OCI-M2 (cell line): ENCODE results near the gene SCAMP1.

Source experiments
- DNase-seq: peaks from one replicate; lab custom pipeline; 2025; ENCODE audit not compliant: unreplicated experiment; lab: John Stamatoyannopoulos, UW

Gene SCAMP1

DNA sequence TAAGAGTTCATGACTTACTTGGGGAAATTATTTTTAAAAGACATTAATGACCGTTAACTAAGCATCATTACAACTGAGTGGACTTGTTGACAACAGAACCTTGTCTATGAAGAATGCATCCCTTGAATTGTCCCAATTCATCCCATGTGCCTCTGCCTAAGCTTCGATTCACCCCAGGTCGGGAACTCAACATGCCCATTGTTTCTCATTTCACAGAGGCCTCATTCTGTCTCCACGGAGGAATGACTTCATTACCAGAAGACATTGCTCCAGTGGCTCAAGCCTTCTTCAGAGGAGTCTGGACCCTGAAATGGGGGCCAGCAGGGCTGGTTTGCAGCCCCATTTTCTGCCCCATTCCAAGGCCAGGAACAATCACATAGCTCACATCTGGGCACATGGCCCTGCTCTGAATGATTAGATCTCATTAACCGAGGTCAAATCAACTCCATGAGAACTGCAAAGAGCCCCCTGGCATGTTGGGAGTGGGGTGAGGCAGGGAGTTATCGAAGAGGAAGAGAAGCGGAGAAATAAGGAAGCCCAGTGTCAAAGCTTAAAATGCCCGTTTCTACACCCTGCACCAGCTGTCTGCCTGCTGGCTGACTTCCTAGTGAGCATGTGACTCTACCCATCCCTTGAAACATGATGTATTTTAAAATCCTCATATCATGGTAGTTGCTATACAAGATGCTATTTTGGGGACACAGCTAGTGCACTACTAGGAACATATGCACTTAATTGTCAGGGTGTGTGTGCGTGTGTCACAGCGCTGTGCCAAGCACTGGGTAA is 150.9 kb downstream of the SCAMP1 start:
- DNase-seq: no peak

DNA sequence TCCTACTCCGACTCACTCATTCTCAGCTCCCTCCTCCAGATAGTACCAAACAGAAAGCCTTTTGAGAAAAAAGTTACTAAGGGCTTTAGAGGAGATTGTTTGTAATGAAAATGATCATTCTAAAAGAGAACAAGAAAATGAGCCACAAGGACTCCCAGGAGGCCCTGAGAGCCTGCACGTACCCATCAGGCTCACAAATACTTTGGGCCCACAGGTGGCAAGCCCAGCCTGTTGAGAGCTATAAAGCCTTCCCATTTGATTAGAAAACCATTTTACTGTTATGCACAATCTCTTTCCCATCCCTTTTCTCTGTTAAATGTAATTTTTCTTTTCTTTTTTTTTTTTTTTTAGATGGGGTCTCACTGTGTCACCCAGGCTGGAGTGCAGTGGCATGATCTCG is 152.0 kb downstream of the SCAMP1 start:
- DNase-seq: no peak

DNA sequence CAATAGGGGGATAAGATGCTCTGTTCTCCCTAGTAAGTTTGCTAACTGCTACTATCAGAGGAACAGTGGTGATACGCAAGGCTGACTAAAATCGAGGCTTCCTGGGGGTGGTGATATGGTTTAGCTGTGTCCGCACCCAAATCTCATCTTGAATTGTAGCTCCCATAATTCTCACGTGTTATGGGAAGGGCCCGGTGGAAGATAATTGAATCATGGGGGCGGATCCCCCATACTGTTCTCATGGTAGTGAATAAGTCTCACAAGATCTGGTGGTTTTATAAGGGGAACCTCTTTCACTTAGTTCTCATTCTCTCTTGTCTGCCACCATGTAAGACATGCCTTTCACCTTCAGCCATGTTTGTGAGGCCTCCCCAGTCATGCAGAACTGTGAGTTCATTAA is 153.0 kb downstream of the SCAMP1 start:
- no peak for DNase-seq

DNA sequence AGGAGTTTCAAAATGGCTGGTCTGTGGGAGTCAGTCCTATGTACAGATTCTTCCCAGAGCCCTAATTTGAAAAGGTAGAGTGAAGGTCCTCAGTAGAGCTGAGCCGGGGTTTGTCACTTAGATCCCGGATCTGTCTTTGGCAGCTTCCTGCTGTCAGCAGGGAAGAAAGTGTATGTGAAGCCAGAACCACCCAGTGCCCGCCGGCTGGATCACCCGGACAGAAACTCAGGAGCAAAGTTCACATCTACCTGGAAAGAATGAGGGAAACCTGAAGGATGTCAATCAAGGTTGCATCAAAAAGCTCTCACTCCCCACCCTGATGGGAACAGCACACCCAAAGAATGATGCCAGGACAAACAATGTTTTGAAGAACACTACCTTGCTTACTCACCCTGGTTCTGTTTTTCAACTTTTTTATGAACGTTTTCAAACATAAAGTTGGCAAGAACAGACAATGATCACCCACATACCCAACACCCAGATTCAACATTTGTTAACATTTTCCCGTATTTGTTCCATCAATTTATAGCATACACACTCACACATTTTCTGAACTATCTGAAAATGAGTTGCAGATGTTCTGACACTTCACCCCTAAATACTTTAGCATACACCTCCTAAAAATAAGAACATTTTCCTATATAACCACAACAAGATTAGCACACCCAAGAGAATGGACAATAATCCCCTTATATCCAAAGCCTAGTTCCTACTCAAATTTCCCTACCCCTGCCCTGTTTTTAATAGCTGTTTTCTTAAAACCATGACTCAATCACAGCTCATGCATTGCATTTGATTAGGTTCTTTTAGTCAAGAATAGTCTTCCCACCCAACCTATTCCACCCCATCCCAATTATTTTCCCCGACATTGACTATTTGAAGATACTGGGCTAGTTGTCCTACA is 154.3 kb downstream of the SCAMP1 start:
- no peak for DNase-seq

DNA sequence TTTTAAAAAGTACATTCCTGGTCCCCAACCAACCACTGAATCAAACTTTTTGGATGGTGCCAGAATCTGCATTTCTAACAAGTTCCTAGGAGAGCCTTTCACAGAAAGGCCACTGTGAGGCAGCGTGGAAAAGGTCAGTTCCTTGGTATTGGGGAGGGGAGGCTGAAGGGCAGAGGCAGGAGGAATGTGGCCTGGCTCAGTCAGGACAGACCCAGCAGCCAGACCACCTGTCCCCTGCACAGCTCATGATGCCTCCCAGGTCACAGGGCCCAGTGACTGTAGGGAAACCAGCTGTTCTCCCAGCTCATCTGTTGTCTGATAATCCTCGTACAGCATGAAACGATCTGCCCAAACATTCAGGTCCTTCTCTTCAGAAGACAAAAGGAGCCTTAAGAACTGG is 155.3 kb downstream of the SCAMP1 start:
- DNase-seq: no peak

DNA sequence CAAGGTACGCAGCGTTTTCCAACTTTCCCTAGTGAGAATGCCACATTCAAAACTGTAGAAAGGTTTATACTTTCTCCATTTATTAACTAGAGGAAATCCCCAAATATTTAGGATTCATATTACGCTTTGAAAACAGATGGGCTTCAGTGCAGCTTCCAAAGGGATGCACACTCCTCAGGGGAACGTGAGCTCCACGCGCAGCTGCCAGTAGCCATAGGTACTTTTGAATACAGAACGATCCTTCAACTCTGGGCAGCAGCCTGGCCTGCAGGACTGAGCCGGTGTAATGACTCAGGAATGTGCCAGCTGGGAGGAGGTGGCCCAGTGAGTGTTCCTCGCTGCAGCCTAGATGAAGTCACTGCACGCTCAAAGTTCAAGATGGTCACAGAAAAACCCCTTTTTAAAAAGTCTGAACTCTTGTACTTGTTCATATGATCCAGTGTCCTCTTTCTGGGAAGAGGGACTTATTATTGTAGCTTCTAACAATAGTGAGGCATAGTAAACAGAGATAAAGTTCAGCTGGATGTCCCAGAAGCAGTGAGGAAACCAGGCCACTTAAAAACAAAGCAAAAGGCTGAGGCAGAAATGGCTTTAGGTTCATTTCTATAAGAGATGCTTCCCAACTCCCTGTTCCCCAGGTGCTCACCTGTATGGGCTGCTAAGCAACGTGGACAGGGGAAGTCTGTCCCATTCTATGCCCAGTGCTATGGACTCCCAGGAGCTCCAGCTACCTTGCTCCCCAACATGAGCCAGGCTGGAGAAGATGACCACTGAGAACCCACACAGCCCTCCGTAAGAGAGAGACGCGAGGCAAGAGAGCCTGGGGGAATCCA is 158.2 kb downstream of the SCAMP1 start:
- no peak for DNase-seq

DNA sequence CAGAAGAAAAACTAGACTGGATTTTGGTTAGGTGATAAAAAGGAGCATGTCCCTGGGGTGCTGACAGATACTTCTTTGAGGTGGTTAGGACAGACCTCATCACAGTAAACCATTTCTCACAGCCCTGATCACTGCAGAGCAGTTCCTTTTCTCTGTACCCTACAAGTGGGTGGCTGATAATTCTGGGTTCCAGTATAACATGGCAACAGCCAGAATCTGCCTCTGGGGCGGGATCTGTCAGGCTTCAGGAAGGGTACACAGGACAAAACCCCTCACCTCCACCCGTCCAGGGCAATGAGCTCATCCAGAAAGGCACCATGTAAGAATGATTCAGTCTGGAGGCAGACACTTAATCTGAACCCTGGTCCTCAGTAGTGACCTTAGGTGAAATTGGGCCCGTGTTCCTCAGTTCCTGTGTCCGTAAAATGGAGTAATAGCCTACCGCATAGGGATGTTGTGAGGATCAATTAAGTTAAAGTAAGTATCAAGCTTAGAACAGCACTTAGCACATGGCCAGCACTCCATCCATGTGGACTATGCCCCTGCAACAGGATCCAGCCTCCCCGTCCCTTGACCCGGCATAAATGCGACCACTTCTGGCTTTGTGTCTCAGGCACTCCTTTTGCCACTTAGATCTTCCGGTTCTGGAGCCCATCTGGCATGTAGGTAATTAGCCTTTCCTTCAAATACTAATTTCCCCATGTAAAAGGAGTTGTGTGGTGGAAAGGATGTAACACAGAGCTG is 159.0 kb downstream of the SCAMP1 start:
- DNase-seq: no peak

DNA sequence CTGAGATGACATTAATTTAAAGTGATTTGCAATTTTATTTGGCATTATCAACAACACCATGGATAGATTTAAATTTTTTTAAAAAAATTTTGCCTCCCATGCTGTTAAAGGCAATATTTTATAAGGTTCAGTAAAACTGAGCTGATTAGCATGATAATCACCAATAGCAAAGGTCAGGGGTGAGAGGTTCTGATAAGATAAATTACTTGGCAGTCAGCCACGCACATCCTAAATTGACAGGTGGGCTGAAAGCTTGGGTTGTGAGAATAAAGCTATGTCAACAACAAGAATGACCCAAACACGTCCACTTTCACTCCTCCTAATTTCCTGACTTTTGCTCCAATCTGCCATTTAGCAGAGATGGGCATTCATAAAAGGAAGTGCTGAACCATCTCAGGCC is 161.0 kb downstream of the SCAMP1 start:
- DNase-seq: no peak

DNA sequence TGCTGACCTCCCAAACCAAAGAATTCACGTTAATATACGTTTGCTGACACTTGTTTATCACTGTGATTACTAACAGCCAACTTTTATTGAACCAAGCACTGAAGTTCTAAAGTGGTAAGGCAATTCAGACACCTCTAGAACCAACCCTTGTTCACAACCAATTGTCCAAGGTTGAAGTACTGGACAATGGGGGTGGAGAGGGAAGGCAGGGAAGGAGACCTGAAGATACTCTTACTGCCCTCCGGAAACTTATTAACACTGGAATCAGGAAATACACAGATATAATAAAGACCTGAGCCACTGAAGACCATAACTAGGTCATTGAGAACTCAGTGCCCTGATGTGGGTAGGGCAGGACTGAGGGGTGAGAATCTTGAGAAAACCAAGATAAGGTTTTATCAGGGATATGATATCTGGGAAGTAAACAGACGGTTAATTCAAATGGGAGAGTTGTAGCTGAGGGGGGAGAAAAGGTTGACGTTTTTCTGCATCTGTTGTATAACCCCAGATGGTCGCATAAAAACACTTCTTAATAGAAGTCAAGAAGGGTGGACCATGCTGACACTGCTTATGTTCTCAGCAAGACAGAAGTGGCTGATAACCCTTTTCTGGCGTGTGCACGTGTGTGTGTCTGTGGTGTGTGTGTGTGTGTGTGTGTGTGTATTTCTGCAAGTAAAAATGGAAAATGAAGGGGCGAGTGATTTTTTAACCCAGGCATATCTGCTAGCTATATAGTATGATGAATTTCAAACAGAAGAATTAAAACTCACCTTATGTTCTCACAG is 162.3 kb downstream of the SCAMP1 start:
- no peak for DNase-seq

DNA sequence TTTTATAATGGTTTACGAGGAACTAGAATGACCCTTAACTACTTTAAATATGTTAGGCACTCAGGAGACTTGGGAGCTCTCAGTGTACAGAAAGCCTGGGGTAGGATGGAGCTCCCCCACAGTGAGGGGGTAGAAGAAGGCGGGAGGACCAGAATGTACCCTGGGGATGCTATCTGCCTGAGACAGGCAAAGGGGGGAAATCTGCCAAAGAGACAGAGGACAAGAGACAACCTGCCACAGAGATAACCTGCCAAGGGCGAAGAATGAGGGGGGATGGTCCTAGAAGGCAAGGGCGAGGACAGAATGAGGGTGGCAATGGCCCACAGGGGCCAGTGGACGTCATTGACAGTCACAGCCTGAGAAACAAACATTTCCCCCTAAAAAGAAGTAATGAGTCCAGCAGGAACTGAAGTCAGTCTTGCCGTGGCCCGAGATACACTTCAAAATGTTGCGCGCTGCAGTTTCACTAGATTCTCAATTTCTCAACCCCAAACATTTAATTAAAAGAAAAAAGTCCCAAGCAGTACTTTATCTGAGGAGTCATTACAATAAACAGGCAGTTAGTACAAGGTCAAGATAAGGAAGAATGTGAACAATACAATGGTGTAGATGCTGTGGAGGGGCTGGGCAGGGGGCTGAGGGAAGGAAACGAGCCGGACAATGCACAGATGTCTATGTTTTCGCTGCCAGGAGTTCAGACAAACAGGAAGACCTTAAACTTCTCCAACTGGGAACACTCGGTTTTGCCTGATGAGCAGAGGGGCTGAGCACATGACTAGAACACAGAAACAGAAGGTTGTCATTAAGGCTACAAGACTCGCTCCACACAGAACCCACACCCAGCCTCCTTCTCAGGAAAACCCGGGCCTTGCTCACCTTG is 163.1 kb downstream of the SCAMP1 start:
- peak; percentile 46 for DNase-seq

DNA sequence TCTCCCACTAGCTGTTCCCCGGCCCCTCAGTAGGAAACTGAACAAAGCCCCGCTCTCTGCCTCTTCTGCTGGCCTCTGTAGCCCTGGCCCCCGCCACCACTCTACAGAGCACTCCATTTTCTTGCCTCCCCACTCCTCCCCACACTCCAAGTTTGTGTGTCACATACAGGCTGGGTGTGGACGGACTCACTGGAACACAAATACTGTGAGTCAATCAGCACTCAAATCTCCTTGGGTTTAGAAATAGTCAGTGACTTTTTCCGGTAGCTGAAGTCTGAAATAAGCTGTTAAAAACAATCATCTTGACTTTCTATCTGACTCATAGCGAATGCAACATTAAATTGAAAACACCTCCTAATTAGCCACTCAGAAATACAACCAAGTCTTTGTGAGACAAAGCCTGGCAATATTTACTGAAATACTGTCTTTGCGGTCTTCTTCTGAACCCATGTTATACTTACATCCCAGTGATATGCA is 165.7 kb downstream of the SCAMP1 start:
- no peak for DNase-seq

DNA sequence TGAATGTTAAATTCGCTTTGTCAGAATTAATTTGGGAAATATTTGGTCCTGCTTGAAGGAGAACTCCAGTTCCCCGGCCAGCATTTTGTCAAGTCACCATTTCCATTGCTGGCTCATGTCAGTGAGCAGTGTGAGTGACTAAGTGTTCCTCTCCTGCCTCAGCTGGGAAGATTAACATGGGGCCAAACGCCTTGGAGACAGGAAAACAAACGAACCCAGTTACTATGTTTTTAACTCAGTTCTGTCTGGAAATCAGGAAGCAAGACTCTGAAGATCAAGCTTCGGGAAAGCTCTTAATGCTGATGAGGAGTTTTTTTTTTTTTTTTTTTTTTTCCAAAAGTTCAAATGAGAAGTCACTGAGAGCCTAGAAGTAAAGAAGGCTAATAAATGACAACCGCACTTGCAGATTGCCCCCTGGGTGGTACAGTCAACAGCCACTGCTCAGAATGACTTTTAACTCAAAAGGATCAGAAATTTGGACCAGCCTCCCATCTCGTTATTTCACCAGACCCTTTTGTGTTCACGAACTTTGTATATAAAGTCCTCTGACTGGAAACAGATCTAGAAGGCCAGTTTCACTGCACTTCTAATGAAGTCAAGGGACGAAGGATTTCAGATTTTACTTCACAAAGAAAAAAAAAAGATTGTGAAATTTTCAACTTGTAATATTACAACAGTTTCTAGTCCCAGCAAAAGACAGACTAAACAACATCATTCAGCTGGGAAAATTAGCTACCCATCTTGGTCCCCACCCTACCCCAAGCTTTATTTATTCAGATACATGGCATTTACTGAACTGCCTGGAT is 166.8 kb downstream of the SCAMP1 start:
- no peak for DNase-seq

DNA sequence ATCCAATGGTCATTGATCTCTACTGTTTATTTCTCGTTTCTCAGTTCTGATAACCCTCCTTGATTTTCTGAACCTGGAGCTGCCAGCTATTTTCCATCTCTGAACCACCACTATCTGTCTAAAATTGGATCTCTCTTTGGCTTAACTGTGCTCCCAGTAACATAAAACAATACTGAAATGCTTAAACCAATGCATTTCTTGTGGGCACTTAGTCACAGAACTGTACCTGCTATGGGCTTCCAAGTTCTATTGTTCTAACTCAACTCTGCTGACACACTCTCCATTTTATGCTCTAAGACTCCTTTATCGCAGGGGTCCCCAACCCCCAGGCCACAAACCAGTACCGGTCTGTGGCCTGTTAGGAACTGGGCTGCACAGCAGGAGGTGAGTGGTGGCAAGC is 167.5 kb downstream of the SCAMP1 start:
- DNase-seq: no peak
